Breast epithelium (tissue), 3 donors: ENCODE results near the gene ASTL.

Source experiments
- CTCF ChIP-seq, 3 donors: fragments of 450-650 bp; IDR thresholded peaks; one replicate each; pipeline ENCODE4 v1.5.1; 2016 to 2017; ENCODE audit warnings: antibody characterized with exemption in 3 of 3, mild to moderate bottlenecking in 3 of 3, moderate library complexity in 3 of 3
- POLR2A ChIP-seq: fragments of 450-650 bp; IDR thresholded peaks from one replicate; pipeline ENCODE4 v1.6.1; 2016; ENCODE audit warnings: antibody characterized with exemption, mild to moderate bottlenecking, moderate library complexity
- POLR2AphosphoS5 ChIP-seq, 3 donors: sonication (generic); formaldehyde crosslinking; IDR thresholded peaks; one replicate each; pipeline ENCODE4 v1.6.1; 2017; ENCODE audit warnings: antibody characterized with exemption in 3 of 3

DNA sequence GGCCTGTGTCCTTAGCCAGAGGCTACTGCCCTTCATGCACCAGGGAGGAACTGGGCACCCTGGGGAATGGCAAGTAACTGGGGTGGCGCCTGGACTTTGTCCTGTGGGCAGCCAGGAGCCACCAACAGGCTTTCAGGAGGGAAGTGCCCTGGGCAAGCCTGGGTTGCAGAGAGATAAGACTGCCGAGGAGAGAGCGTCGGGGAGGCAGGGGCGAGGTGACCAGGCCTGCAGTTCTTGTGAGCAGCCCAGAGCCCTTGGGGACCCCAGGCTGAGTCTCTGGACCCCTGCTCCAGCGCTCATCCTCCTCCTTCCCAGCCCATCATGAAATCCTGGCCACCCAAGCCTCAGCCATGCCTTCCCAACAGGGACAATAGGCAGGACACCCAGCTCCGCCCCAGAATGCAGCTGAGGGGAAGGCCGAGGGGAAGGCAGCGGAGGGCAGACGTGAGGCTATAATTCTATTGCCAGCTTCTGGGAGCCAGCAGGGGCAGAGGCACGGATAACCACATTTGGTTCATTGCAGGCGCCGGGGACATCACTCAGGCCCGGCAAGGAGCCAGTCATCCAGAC, 47.1 kb downstream of the ASTL start:
- no peak for TF ChIP-seq CTCF (IDR thresholded peaks at IDR 0.05)
- TF ChIP-seq POLR2AphosphoS5 (IDR thresholded peaks at IDR 0.05) = no peak
- TF ChIP-seq POLR2A = no peak
